Choroid plexus epithelial cell (primary cell): ENCODE results near the gene CBFB.
"Not testable (repeated sequence)": the region's sequence is repeated elsewhere in the genome, so short reads cannot be mapped to it uniquely, and the experiment has no call there.

ENCODE experiments used
- DNase-seq: peaks from one replicate; pipeline ENCODE4 v3.0.0-alpha.2; 2010; ENCODE audit warnings: low read depth
- H3K4me3 ChIP-seq: 2 replicates; pipeline ENCODE4 v1.5.1; 2011; ENCODE audit warnings: low read depth, mild to moderate bottlenecking, control low read depth, low read length, moderate library complexity
- CTCF ChIP-seq: conservative IDR thresholded peaks from 2 replicates; pipeline ENCODE4 v1.5.1; 2011; ENCODE audit warnings: low read depth, mild to moderate bottlenecking, control low read depth, inconsistent platforms, low read length, moderate library complexity

CBFB gene

GRCh38 chr16:67117716-67118115, 88.8 kb downstream of the CBFB start:
- DNase-seq = no peak
- no peak overlapping the region for H3K4me3 ChIP-seq
- TF ChIP-seq CTCF = no peak

- no peak for DNase-seq
- H3K4me3 ChIP-seq = no peak overlapping the region
- TF ChIP-seq CTCF = no peak
Observed at GRCh38 chr16:67120025-67120424, 91.1 kb downstream of the CBFB start.

- not testable (repeated sequence) for H3K4me3 ChIP-seq, DNase-seq
Observed at GRCh38 chr16:67122799-67123198, 93.8 kb downstream of the CBFB start.

DNA sequence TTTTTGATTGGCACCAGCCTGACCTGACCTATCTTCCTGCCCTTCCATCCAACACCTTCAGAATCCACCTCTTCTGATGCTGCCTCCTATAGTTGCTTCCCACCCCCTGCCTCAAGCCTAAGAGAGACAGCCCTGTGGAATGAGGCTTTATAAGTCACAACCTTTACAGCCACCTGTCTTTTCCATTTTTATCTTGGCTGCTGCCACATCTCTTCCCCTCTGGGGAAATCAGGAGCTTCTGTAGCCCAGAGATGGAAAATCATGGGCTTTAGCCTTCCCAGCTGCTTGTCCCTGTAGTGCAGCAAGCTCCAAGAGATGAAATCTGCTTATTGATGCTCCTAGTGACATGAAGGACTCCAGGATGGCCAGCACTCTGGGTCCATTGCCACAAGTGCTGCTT, 99.5 kb downstream of the CBFB start:
- no peak overlapping the region for H3K4me3 ChIP-seq
- no peak for TF ChIP-seq CTCF
- DNase-seq = no peak

DNA sequence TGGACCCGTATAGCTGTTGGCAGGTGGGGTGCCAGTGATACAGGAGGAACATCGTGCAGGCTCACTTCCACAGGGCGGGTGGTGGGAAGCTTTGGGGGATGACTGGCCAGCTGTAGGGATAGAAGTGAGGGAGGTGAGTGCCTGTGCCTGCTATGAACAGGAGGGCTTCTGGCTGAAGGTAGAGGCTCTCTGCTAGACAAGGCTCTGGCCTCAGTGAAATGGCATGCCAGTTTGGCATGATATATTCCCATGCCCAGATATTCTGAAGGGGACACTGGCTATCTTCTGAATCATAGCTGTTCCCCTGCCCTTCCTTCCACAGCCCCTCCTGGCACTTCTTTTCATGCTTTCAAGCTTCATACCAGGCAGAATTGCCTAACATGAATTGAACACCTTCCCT, 99.9 kb downstream of the CBFB start:
- TF ChIP-seq CTCF = no peak
- H3K4me3 ChIP-seq = no peak overlapping the region
- no peak for DNase-seq

GRCh38 chr16:67129422-67129821, 100.5 kb downstream of the CBFB start:
- DNase-seq = no peak
- no peak for TF ChIP-seq CTCF
- no peak overlapping the region for H3K4me3 ChIP-seq

DNA sequence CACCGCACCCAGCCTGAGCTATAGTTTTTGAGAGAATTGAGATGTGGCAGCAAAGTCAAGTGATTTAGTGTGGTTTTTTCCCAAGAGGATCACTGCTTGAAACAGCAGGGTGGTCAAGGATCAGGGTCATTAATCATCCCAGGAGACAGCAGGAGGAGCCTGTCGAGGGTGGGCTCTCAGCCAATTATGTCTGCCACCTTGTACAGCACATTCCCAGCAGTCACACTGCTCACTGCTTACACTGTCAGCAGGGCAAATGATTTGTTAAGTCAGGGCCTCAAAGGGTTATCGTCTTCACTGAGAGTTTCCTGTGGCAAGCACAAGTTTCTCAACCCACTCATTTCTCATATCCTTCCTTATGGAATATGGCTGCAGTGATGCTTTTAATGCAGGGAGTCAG, 108.7 kb downstream of the CBFB start:
- no peak for TF ChIP-seq CTCF
- no peak overlapping the region for H3K4me3 ChIP-seq
- peak; percentile 23 for DNase-seq

DNA sequence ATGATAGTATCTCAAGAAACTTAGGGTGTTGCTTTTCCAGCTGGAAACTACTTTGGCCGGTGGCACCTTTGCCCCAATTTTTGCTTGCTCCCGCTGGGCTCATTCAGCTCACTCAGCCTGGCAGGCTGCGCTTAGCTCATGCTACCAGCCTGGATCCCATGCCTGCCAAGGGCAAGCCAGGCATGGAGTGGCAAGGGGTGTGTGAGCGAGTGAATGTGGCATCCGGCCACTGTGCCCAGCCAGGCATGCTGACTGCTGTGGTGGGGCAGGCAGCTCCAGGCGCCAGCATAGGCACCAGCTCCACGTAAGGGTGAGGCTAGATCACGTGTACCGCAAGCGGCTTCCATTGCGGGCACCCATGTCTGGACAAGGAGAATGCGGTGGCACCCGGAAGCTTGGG, 112.4 kb downstream of the CBFB start:
- DNase-seq = no peak
- H3K4me3 ChIP-seq = no peak overlapping the region
- TF ChIP-seq CTCF = no peak
